Measurements from ENCODE around the gene TMEM156.
"Not testable (repeated sequence)": the region's sequence is repeated elsewhere in the genome, so short reads cannot be mapped to it uniquely, and the experiment has no call there.

The TMEM156 gene

GRCh38 chr4:38988353-38988752 lies 43.9 kb downstream of the TMEM156 start:
- DNase-seq, result not testable (repeated sequence)

DNA sequence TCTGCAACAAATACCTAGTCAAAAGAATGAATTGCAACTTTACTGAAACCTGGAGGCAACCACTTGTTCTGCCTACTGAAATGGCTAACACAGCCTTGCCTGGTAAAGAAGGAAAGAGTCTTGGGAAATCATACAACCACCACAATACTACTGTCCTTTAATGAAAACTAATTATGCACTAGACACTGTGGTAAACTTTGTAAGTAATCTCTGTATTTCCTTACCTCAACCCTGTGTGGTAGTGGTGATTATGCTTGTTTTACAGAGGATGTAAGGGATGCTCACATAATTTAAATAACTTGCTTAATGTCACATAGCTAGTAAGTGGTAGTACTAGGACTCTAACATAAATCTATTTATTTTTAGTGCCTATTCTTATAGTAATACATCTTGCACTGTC lies 44.7 kb downstream of the TMEM156 start:
- no peak for DNase-seq

DNA sequence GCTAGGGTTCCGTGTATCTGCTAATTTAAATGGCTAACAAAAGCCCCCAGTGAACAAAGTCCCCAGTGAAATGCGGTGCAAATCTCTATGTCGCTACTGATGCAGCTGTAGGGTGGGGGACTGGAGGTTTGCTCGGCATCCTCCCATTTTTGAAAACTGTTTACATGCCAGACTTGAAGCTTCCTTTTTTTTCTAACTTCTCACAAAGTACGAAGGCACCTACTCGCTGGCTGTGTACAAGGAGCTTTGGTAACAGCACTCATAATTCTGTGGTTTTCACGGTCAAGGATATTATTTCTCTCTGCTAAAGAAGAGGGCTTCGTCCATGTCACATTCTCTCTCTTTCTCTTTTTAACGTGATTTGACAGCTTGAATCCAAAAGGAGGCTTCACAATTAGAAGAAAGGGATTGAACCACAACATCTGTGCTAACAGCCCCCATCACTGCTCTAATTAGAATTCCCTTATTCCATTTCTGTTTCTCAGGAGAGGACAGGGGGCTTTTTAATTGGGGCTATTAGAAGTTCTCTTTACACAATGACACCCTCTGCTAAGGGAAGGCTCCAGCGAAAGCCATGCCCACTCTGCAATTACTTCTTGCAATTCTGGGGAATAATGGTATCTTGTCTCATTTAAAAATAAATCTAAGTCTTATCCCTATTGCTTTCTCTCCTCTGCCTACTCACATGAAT lies 46.7 kb downstream of the TMEM156 start:
- DNase-seq, result no peak

DNA sequence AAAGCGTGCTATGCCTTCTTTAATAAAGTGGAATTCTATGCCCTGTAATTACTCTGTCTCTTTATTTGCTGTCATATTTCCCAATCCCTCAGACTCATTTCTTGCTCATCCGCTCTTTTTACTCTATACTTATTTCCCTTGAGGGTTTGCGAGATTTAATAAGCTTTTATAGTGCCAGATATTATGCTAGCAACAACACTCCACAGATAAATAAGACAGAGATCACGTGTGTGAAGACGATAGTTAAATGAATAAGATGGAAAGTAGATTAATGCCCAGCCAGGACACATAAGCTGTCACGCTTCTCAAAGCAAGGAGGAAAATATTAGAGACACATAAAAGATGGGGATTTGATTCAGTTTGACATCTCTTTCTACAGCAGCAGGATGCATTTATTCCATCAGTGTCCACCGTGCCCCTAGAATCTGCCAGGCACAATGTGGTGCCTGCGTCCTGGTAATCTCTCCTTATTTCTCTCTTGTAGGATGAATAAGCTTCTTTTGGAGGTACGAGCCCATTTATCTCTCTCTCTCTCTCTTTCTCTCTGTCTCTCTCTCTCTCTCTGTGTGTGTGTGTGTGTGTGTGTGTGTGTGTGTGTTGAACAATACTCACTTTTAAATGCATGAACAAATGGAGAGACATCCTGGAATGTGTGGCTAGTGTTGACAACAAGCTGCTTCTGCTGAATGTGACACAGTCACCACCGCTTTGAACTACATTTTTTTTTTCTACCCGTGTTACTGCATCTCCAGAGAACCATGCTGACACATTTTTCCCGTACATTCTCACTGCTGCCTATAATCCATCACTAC lies 48.2 kb downstream of the TMEM156 start:
- DNase-seq, result no peak

DNA sequence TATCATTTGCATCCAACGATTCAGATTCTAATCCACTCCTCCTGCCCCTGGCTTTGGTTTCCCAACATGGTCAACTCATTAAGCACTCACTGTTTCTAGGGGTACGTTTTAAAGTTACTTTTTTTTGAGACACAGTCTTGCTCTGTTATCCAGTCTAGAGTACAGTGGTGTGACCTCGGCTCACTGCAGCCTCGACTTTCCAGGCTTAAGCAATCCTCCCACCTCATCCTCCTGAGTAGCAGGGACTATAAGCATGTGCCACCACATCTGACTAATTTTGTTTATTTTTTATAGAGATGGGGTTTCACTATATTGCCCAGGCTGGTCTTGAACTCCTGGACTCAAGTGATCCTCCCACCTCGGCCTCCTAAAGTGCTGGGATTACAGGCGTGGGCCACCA lies 48.9 kb downstream of the TMEM156 start:
- no peak for DNase-seq

DNA sequence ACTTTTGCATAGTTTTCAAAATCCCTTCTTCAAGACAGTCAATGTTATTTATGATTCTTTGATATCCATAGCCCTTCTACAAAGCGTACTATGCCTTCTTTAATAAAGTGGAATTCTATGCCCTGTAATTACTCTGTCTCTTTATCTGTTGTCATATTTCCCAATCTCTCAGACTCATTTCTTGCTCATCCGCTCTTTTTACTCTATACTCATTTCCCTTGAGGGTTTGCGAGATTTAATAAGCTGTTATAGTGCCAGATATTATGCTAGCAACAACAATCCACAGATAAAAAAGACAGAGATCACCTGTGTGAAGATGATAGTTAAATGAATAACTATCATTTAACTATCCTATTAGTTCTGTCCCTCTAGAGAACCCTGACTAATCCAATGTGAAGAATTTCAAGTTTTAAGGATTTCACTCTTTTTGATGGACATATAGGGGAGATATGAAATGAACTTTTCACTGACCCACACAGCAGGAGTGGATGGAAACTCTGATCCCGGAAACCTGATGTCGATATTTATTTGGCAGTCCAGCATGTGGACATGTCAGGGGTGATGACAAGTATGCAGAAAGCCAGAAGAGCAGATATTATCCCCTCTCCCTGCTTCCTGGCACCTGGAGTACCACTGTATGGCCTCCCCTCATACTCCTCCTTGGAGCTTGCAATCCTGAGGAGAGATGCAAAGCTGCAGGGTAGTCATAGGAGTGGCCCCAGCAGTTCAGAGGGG lies 49.7 kb downstream of the TMEM156 start:
- no peak for DNase-seq

DNA sequence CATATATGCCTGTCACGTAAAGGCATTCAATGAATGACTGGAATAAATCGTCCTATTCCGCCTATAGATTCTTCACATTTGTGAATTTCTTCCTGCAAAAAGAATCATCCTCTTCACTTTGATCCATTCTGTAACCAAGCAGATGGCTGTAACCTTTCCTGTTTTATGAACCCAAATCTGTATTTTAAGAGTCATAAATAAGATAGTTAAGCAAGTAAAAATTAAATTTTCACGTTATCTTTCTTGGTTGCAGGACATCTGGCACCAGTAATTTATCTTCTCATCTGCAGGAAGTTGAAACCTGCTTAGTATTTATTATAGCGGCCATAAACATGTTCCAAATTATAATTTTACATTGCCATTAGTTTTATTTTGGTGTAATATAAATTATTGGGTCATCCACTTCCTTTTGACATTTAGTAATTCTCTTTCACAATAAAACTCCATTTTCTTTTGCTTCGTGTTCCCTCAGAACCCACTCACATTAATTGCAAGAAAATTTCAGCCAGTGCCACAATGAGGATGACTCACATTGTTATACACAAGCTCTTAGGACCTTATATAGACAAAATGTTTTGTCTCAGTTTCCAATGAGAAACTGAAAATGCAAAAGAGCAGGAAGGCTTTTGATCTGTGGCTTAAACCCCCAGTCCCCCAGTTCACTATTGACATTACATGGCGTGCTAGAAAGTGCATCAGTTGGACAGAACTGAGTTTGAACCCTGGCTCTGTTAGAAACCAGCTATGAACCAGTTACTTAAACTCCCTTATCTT lies 51.1 kb downstream of the TMEM156 start:
- DNase-seq, result no peak

GRCh38 chr4:38979511-38980230 lies 52.5 kb downstream of the TMEM156 start:
- DNase-seq, result no peak

DNA sequence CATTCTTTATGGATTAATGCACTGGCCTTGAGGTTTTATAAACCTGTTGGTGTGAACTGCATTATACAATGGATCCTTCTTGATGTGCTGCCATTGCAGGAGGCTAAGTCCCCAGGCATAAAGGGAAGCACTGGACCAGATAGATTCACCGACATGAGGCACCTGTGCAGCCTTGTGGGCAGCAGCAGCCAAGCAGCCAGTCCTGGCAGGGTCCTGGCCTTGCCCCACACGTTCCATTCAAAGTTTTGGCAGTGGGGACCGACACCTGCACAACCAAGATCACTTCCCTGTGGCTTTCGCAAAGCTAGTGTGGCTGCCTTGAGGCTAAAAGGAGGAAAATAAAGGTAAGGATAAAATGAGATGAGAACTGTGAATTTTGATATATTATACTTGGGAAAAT lies 53.1 kb downstream of the TMEM156 start:
- no peak for DNase-seq

DNA sequence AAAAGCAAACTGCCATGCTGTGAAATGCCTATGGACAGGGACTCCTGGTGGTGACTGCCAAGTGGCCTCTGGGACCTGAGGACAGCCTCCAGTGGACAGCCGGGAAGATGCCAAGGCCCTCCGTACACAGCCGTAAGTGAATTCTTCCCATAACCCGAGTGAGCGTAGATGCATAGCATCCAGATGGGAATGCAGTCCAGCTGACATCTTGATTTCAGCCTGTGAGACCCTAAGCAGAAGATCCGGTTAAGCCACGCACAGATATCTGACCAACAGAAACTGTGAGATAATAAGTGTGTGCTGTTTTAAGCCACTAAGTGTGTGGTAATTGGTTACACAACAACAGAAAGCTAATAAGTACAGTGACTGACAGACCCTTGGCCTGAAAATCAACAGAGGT lies 55.9 kb downstream of the TMEM156 start:
- DNase-seq, result no peak

DNA sequence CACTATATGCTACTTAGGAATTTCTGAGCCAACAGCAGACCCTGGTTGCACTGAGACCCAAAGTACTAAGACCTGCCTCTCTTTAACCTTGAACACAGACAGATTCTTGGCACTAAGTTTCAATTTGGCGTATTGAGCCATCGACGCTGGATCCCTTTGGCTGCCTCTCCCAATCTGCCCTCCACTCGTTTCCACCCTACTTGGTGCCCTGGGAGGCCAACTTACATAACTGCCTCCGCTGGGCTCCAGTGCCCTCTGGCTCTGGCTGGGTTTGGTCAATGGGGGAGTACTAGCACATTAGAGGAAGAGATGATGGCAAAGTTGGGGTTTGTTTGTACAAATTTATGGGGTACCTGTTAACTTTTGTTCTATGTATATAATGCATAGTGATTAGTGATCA lies 63.5 kb downstream of the TMEM156 start:
- no peak for DNase-seq

DNA sequence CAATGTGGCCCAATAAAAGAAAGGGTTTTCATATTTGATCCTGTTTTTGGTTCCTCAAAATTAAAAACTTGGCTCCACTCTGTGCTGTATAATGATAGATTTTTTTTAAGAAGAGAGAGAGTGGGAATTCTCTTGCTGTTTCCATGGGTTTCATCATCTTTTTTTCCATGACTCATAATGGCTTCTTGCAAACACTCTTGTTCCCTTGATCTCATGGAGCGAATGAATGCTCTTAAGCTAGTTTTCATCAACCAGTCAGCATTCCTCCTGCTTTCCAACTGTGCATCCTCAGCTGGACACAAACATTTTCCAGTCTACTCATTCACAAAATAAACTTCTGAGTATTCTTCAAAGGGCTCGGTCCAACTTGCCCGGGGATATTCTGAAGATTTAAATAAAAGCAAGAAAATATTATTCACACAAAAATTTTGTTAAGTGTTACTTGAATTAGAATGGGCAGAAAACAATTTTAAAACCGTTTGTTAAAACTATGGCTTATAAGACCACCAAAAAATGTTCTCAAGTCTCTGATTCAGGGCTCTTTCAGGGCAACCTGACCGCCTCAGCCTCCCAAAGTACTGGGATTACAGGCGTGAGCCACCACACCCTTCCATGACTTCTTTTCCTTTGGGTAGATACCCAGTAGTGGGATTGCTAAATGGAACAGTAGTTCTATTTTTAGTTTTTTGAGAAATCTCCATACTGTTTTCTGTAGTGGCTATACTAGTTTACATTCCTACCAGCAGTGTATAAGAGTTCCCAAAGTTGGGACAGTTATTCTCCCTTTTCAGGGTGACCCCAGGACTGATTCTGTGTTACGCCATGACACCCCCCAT lies 64.7 kb downstream of the TMEM156 start:
- no peak for DNase-seq

GRCh38 chr4:38965866-38966265 lies 66.3 kb downstream of the TMEM156 start:
- DNase-seq, result no peak

DNA sequence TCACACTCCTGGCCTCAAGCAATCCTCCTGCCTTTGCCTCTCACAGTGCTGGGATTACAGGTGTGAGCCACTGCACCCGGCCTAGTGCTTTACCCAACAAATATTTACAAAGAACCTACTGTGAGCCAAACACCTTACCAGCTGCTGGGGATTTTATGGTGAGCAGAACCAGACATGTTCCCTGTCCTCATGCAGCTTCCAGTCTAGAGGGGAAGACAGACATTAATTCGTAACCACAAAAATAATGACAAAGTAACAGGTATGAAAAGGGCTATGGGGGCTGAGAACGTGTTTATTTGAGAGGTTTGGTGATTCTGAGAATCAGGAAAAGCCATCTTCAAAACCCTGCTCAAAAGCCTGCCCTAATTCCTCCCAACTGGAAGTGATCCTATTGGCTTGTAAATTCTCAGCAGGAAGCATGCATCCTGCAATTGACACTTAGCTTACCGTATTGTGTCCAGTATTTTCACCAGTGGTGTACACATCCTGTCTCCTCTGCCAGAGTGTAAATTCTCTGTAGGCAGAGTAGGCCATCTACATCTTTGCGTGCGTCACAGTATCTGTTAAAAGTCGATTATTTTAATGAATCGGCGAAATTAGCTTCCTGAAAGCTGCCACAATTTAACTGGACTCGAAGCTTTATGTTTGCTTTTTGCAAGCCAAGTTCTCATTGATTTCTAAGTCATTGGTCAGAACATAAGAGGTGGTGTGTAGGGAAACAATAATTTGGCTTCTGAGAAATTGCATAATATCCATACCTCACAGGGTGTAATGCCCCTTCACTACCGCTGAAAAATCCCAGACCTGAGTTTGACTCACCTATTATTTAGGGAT lies 67.0 kb downstream of the TMEM156 start:
- DNase-seq, result no peak

DNA sequence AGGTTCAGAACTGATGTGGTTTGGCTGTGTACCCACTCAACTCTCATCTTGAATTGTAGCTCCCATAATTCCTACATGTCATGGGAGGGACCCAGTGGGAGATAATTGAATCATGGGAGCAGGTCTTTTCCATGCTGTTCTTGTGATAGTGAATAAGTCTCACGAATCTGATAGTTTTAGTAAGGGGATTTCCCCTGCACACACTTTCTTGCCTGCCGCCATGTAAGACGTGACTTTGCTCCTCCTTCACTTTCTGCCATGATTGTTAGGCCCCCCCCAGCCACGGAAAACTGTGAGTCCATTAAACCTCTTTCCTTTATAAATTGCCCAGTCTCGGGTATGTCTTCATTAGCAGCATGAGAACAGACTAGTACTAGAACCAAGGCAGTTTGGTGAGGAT lies 73.0 kb downstream of the TMEM156 start:
- DNase-seq, result not testable (repeated sequence)

GRCh38 chr4:38958453-38959190 lies 73.6 kb downstream of the TMEM156 start:
- DNase-seq, result no peak

DNA sequence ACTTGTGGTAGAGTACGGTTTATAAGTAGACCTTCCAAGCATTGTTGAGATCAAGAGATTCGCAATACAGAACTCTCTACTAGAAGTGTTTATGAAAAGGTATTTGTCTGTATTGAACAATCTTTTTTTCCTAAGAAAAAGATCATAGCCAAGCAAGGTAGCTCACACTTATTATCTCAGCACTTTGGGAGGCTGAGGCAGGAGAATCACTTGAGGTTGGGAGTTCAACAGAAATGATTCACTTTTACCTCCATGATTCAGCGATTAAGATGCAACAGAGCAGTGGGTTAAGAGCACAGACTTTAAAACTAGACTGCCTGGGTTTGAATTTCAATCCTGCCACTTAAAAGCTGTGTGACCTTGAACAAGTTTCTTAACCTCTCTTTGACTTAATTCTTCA lies 74.3 kb downstream of the TMEM156 start:
- DNase-seq, result no peak

DNA sequence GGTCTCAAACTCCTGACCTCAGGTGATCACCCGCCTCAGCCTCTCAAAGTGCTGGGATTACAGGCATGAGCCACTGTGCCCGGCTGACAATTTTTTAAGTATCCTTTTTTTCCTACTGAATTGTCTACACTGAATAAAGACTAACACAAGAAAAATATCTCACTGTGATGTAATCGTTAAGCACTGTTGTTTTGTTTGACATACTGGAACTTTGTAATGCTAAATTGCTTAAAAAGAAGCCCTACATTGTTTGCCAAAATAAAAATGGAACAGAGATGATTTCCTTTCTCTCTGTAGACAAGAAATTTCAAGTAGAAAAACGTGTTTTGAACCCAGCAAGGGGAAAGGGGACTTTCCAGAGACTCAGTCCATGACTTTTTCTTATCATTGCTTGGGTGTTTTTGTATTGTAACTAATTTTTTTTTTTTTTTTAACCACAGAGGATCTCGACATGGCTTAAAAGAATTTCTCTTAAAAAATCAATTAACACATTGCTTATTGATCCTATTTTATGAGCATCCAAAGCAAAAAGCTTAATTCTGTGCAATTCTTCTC lies 74.9 kb downstream of the TMEM156 start:
- DNase-seq, result no peak

DNA sequence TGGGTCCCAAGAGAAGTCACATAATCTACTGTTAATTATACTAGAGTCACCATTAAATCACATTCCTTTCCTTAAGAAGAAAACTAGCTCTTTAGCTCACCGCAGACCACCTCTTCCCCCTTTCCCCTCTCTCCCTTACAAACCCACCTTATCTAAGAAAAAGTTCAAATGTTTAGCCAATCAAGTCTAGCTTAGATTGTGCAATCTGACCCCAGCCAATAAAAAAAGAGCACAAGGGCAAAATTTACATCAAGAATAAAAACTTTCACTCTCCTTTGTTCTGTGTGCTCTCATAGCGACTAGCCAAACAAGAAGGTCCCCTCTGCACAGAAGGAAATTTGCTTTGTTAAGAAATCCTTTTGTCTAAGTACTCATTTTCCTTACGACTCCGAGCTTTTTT lies 76.3 kb downstream of the TMEM156 start:
- no peak for DNase-seq

Measured in NCI-H2171 (cell line).